Thyroid gland (tissue), 4 donors: Measurements from ENCODE around the gene MAP3K3.

Experiments used
- POLR2A ChIP-seq, 2 donors: fragments of 450-650 bp; IDR thresholded peaks; one replicate each; pipeline ENCODE4 v1.6.1; 2017; ENCODE audit warnings: antibody characterized with exemption in 2 of 2, mild to moderate bottlenecking in 2 of 2, moderate library complexity in 1 of 2
- TF ChIP-seq, protein P1 (sequence below), 6 experiments: fragments of 200-600 bp in 3 of 6; fragments of 450-650 bp in 3 of 6; sonication (generic) in 3 of 6; IDR thresholded peaks; one replicate each; pipeline ENCODE4 v1.5.1; 2016 to 2019; ENCODE audit warnings: antibody characterized with exemption in 6 of 6, mild to moderate bottlenecking in 2 of 6, inconsistent platforms in 1 of 6, moderate library complexity in 1 of 6

DNA sequence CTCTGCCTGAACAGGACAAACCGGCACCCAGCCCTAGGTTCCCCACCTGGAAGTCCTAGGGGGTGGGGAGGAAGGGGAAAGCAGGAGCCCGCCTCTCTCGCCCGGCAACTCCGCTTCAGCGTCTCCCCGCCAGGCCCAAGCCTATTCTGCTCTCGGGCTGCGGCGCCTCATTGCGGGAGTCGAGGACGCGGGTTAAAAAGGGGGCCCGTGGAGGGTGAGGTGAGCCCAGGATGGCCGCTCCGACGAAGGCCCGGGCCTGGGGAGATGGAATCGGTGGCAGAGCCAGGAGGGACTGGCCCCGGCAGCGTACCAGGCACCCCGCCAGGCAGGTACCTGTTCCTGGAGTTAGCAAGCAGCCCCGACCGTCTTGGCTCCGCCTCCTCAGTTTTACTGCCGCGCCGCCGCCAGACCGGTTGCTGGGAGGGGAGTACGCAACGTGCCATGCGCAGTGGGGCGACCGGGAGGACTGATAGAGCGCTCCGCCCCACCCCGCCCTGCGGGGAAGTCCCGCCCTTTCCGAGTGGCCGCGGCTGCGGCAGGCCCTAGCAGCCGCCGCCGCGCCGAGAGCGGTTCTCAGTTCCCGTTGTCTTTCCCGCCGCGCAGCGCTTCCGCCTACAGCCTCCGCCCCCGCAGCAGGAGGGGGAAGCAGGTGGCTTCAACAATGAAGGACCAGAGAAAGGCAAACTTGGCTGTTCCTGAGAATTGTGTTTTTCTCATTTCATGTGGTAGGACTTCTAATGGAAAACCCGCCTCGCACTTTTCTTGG, 119.4 kb downstream of the MAP3K3 start, which contains the start of gene STRADA:
- TF ChIP-seq, protein P1, sequence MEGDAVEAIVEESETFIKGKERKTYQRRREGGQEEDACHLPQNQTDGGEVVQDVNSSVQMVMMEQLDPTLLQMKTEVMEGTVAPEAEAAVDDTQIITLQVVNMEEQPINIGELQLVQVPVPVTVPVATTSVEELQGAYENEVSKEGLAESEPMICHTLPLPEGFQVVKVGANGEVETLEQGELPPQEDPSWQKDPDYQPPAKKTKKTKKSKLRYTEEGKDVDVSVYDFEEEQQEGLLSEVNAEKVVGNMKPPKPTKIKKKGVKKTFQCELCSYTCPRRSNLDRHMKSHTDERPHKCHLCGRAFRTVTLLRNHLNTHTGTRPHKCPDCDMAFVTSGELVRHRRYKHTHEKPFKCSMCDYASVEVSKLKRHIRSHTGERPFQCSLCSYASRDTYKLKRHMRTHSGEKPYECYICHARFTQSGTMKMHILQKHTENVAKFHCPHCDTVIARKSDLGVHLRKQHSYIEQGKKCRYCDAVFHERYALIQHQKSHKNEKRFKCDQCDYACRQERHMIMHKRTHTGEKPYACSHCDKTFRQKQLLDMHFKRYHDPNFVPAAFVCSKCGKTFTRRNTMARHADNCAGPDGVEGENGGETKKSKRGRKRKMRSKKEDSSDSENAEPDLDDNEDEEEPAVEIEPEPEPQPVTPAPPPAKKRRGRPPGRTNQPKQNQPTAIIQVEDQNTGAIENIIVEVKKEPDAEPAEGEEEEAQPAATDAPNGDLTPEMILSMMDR (IDR thresholded peaks at IDR 0.05): peak in 1 of 6 experiments; percentile 2
- TF ChIP-seq POLR2A (IDR thresholded peaks at IDR 0.05): peak; percentile 72 to 95
